Left ventricle myocardium inferior (tissue), 1 donor: ENCODE data around the gene CHCHD6. TPM values are rescaled to one million over a fixed set of nuclear protein-coding genes. Genes with fewer than 3 reads are reported as not detected.

ENCODE experiments used
- DNase-seq: peaks from one replicate; pipeline ENCODE4 v3.0.0-alpha.2; 2020
- H3K27ac ChIP-seq: fragments of 200-600 bp; replicated peaks from 2 replicates; pipeline ENCODE4 v1.8.0; 2021
- H3K27me3 ChIP-seq: fragments of 200-600 bp; 2 replicates; pipeline ENCODE4 v1.8.0; 2021; ENCODE audit warnings: low read depth
- H3K36me3 ChIP-seq: fragments of 200-600 bp; 2 replicates; pipeline ENCODE4 v1.8.0; 2021
- H3K4me1 ChIP-seq: fragments of 200-600 bp; 2 replicates; pipeline ENCODE4 v1.8.0; 2021
- H3K4me3 ChIP-seq: fragments of 200-600 bp; 2 replicates; pipeline ENCODE4 v1.8.0; 2021; ENCODE audit warnings: mild to moderate bottlenecking, moderate library complexity
- H3K9me3 ChIP-seq: fragments of 200-600 bp; replicated peaks from 2 replicates; pipeline ENCODE4 v1.8.0; 2021
- intact Hi-C: fragments of 100-400 bp; cut with micrococcal nuclease; formaldehyde crosslinking; loops from one replicate; pipeline ENCODE4 v1.11.0; 2022
- total RNA-seq: library from RNA; stranded (reverse); fragmentation: NEBNext Ultra II Directional; extraction: Animal tissue kit (Norgen Biotek cat#: 25700); gene quantifications from one replicate; pipeline ENCODE4 v1.2.1, GENCODE V29; 2021
- TF ChIP-seq, protein P1 (sequence below): fragments of 200-600 bp; IDR thresholded peaks from 2 replicates; pipeline ENCODE4 v1.8.0; 2021; ENCODE audit warnings: antibody characterized with exemption, mild to moderate bottlenecking, borderline replicate concordance
- donor health status: DM: no; HTN: yes; CAD: no; lungs with severe emphysema.

CHCHD6 gene
- total RNA-seq, 1 donor from 2014 or later: 10.1 TPM

DNA sequence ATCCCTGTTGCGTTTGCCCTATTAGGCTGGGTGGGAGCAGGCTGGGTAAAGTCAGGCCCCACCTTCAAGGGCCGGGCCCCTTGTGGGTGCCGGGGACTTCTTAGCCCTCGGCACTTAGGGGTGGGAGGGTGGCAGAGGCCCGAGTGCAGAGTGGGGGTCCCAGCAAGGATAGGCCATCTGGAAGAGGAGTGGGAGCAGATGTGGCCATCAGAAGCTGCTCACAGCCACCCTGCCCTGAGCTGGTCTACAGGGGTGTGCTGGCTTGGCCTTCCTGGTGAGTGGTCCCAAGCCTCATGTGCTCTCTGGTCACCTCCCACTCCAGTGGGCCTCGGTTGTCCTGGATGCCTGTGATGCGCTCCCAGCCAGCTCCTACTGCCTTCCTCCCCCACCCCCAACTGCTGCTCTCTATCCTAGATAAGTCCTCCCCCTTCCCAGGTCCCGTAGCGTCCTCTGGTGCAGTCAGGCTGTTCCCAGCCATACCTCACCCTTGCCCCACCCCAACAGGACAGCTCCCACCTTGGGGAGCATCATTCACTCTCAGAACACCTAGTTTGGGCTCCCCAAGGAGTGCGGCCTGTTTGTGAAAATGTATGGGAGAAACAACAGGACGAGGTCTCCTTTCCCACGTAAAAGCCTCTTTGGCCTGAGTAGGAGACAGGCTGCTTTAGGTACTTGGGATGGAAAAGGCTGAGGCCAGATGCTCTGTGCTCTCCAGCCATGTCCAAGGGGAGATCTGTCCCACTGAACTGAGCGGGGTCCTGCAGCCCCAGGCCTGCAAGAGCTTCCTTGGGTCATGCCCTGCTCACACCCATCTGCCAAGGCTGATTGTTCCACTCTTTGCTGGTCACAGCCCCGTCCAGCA, 254.0 kb downstream of the CHCHD6 start:
- Histone ChIP-seq H3K4me1 (peaks cover 25% of the 10 kb centered on the region), H3K36me3 (no peaks in the 10 kb centered on the region), H3K27me3 (no peaks in the 10 kb centered on the region), H3K9me3 (no peaks in the 10 kb centered on the region), H3K27ac (no peak overlapping the region), H3K4me3 (no peak overlapping the region)
- DNase-seq: peak; percentile 4
- intact Hi-C loops: no loop called here
- TF ChIP-seq, protein P1, sequence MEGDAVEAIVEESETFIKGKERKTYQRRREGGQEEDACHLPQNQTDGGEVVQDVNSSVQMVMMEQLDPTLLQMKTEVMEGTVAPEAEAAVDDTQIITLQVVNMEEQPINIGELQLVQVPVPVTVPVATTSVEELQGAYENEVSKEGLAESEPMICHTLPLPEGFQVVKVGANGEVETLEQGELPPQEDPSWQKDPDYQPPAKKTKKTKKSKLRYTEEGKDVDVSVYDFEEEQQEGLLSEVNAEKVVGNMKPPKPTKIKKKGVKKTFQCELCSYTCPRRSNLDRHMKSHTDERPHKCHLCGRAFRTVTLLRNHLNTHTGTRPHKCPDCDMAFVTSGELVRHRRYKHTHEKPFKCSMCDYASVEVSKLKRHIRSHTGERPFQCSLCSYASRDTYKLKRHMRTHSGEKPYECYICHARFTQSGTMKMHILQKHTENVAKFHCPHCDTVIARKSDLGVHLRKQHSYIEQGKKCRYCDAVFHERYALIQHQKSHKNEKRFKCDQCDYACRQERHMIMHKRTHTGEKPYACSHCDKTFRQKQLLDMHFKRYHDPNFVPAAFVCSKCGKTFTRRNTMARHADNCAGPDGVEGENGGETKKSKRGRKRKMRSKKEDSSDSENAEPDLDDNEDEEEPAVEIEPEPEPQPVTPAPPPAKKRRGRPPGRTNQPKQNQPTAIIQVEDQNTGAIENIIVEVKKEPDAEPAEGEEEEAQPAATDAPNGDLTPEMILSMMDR: no peak

- peak; percentile 0 for DNase-seq
- TF ChIP-seq, protein P1: no peak
- Histone ChIP-seq H3K9me3 (no peaks in the 10 kb centered on the region), H3K27ac (no peak overlapping the region), H3K27me3 (no peaks in the 10 kb centered on the region), H3K36me3 (no peaks in the 10 kb centered on the region), H3K4me1 (peaks cover 25% of the 10 kb centered on the region), H3K4me3 (no peak overlapping the region)
- intact Hi-C loops: no loop called here
Observed at GRCh38 chr3:126958638-126959085, 254.6 kb downstream of the CHCHD6 start.

GRCh38 chr3:126959136-126959920, 255.3 kb downstream of the CHCHD6 start:
- Histone ChIP-seq H3K27me3 (no peaks in the 10 kb centered on the region), H3K4me1 (peaks cover 25% of the 10 kb centered on the region), H3K36me3 (no peaks in the 10 kb centered on the region), H3K27ac (no peak overlapping the region), H3K4me3 (no peak overlapping the region), H3K9me3 (no peaks in the 10 kb centered on the region)
- intact Hi-C loops: no loop called here
- DNase-seq: peak; percentile 3
- TF ChIP-seq, protein P1: no peak

GRCh38 chr3:126959921-126960603, 256.0 kb downstream of the CHCHD6 start:
- Histone ChIP-seq H3K36me3 (no peaks in the 10 kb centered on the region), H3K4me1 (peaks cover 25% of the 10 kb centered on the region), H3K27me3 (no peaks in the 10 kb centered on the region), H3K27ac (peak overlapping the region; percentile 79), H3K9me3 (no peaks in the 10 kb centered on the region), H3K4me3 (no peak overlapping the region)
- intact Hi-C loops: no loop called here
- TF ChIP-seq, protein P1: no peak
- peak; percentile 9 for DNase-seq

DNA sequence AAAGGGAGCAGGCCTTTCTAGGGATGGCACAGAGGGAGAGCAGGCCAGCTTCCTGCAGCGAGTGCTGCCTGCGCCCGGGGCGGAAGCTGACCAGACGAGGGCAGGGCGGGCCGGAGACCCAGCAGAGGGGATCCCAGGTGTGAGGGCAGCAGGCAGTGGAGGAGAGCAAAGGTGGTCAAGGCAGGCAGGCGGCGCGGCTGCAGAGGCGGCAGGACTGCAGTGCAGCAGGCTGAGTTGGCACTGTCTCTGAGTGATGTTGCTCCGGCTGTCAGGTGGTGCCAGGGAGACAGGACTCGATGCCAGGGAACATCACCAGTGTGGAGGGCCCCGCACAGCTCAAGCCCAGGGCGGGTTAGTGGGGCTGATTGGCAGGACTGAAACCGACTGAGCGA, 256.6 kb downstream of the CHCHD6 start:
- TF ChIP-seq, protein P1: no peak
- Histone ChIP-seq H3K4me3 (no peak overlapping the region), H3K27ac (peak overlapping the region; percentile 79), H3K9me3 (no peaks in the 10 kb centered on the region), H3K27me3 (no peaks in the 10 kb centered on the region), H3K4me1 (peaks cover 25% of the 10 kb centered on the region), H3K36me3 (no peaks in the 10 kb centered on the region)
- intact Hi-C loops: no loop called here
- peak; percentile 55 for DNase-seq
